H1 (cell line): ENCODE measurements around the gene EHD4.

Experiments used
- BRCA1 ChIP-seq: IDR thresholded peaks from 2 replicates; pipeline ENCODE4 v1.6.1; 2012; ENCODE audit warnings: low read depth, low read length, improper control_type of control experiment
- CEBPB ChIP-seq: IDR thresholded peaks from 2 replicates; pipeline ENCODE4 v1.6.1; 2012; ENCODE audit warnings: low read depth, low read length
- CREB1 ChIP-seq: IDR thresholded peaks from 2 replicates; pipeline ENCODE4 v1.6.1; 2012; ENCODE audit warnings: inconsistent platforms
- FOSL1 ChIP-seq: IDR thresholded peaks from 2 replicates; pipeline ENCODE4 v1.6.1; 2011; ENCODE audit warnings: mild to moderate bottlenecking, low read depth, low read length, moderate library complexity; ENCODE audit not compliant: insufficient read depth
- JUND ChIP-seq: IDR thresholded peaks from 2 replicates; pipeline ENCODE4 v1.6.1; 2011; ENCODE audit warnings: mild to moderate bottlenecking, improper control_type of control experiment, low read length
- POLR2A ChIP-seq, 2 experiments: IDR thresholded peaks; 1 replicate in 1 of 2; 2 replicates in 1 of 2; pipeline ENCODE4 v1.6.1; 2011; ENCODE audit warnings: low read depth in 2 of 2, low read length in 2 of 2, mild to moderate bottlenecking in 2 of 2; ENCODE audit errors: control extremely low read depth in 1 of 2
- SP2 ChIP-seq: IDR thresholded peaks from 2 replicates; pipeline ENCODE4 v1.6.1; 2012; ENCODE audit warnings: mild to moderate bottlenecking, low read length, inconsistent platforms
- TAF1 ChIP-seq: IDR thresholded peaks from 2 replicates; pipeline ENCODE4 v1.6.1; 2011; ENCODE audit warnings: mild to moderate bottlenecking, low read depth, low read length
- TBP ChIP-seq: IDR thresholded peaks from 2 replicates; pipeline ENCODE4 v1.6.1; 2011; ENCODE audit warnings: low read depth, low read length, improper control_type of control experiment
- TCF12 ChIP-seq: IDR thresholded peaks from 2 replicates; pipeline ENCODE4 v1.6.1; 2011; ENCODE audit warnings: low read depth, mild to moderate bottlenecking, low read length
- TF ChIP-seq, protein P1 (sequence below), 3 experiments: IDR thresholded peaks; 1 replicate in 2 of 3; 2 replicates in 1 of 3; pipeline versions ENCODE4 v1.5.1 to v1.6.1; 2011; ENCODE audit warnings: low read length in 3 of 3, mild to moderate bottlenecking in 3 of 3, inconsistent platforms in 2 of 3, low read depth in 1 of 3, moderate library complexity in 1 of 3; ENCODE audit not compliant: insufficient read depth in 1 of 3; ENCODE audit errors: control extremely low read depth in 1 of 3
- TF ChIP-seq, protein P2 (sequence below): IDR thresholded peaks from 2 replicates; pipeline ENCODE4 v1.6.1; 2011; ENCODE audit warnings: low read depth, mild to moderate bottlenecking, low read length; ENCODE audit not compliant: insufficient read depth

DNA sequence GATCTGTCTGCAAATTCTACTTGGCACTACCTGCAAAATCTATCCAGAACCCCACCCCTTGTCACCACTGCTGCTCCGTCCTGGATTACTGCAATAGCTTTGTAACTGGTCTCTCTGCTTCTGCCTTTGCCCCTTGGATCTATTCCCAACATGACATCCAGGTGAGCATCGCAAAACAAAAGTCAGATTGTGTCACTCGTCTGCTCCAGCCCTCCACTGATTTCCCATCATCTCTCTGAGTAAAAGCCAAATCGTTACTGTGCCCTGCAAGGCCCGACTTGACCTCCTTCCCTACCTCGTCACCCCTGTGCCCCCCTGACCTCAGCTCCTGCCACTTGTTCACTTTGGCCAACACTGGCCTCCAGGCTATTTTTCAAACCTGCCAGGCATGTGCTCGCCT is 87.9 kb downstream of the EHD4 start:
- TF ChIP-seq, protein P1, sequence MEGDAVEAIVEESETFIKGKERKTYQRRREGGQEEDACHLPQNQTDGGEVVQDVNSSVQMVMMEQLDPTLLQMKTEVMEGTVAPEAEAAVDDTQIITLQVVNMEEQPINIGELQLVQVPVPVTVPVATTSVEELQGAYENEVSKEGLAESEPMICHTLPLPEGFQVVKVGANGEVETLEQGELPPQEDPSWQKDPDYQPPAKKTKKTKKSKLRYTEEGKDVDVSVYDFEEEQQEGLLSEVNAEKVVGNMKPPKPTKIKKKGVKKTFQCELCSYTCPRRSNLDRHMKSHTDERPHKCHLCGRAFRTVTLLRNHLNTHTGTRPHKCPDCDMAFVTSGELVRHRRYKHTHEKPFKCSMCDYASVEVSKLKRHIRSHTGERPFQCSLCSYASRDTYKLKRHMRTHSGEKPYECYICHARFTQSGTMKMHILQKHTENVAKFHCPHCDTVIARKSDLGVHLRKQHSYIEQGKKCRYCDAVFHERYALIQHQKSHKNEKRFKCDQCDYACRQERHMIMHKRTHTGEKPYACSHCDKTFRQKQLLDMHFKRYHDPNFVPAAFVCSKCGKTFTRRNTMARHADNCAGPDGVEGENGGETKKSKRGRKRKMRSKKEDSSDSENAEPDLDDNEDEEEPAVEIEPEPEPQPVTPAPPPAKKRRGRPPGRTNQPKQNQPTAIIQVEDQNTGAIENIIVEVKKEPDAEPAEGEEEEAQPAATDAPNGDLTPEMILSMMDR (IDR thresholded peaks at IDR 0.05; ENCODE audit: control extremely low read depth in 1 of 3, insufficient read depth in 1 of 3, low read depth in 1 of 3, low read length in 3 of 3): no peak
- TF ChIP-seq POLR2A (IDR thresholded peaks at IDR 0.05; ENCODE audit: control extremely low read depth in 1 of 2, low read depth in 2 of 2, low read length in 2 of 2) (no peak), CEBPB (no peak), TCF12 (no peak), CREB1 (no peak), SP2 (no peak), TBP (no peak), TAF1 (no peak), BRCA1 (no peak), JUND (no peak), FOSL1 (no peak)
- TF ChIP-seq, protein P2, sequence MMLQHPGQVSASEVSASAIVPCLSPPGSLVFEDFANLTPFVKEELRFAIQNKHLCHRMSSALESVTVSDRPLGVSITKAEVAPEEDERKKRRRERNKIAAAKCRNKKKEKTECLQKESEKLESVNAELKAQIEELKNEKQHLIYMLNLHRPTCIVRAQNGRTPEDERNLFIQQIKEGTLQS: no peak
